Central memory CD4-positive, alpha-beta T cell (primary cell): ENCODE results near the gene CASKIN1.

ENCODE experiments used
- DNase-seq: peaks from one replicate; pipeline ENCODE4 v3.0.0; 2022

Gene CASKIN1

DNA sequence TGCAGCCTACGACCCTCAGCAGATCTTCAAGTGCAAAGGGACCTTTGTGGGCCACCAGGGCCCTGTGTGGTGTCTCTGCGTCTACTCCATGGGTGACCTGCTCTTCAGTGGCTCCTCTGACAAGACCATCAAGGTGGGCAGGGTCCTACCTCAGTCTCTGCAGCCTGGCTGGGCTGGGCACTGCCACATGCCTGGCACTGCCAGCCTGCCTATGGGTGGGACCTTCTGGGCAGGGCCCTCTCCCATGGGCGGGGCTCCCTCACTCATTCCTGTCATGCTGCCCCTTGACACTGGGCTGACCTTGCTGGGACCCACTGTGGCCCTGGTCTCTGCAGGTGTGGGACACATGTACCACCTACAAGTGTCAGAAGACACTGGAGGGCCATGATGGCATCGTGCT lies 22.5 kb downstream of the CASKIN1 start:
- DNase-seq = no peak

DNA sequence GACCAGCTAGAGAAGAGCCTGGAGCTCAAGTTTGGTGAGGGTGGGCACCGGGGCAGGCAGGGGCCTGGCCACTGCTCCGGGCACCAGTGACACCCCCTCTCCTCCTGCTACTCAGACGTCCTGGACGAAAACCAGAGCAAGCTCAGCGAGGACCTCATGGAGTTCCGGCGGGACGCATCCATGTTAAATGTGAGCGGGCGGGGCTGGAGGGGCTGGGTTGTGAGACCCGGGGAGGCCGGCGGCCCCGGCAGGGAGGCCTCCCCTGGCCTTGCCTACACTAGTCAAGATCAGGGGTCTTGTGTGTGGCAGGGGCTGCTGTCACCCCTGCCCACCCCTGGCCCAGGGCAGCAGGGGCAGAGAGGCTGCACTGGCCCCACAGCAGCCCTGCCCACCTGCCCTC lies 23.0 kb downstream of the CASKIN1 start:
- no peak for DNase-seq

DNA sequence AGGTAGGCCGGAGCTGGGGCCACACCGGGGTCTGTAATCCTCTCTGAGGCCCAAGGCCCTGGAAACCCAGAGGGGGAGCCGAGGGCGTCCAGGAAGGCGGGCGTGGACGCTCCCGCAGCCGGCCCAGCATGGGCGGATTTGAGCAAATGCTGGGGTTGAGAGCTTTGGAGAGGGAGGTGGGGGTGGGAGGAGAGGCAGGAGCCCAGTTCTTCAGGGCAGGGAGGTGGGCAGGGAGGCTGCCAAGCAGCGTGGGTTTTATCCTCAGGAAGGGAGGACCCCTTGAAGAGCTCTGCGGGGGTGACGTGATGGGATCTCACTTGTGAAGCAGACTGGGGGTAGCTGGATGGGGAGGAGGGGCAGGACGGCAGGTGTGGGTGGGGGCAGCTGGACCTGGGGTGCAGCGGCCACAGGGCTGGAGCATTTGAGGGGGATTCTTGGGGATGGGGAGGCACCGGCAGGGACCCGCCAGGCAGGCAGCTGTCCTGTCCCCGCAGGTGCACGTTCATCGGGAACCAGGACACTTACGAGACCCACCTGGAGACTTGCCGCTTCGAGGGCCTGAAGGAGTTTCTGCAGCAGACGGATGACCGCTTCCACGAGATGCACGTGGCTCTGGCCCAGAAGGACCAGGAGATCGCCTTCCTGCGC lies 23.6 kb downstream of the CASKIN1 start:
- no peak for DNase-seq

DNA sequence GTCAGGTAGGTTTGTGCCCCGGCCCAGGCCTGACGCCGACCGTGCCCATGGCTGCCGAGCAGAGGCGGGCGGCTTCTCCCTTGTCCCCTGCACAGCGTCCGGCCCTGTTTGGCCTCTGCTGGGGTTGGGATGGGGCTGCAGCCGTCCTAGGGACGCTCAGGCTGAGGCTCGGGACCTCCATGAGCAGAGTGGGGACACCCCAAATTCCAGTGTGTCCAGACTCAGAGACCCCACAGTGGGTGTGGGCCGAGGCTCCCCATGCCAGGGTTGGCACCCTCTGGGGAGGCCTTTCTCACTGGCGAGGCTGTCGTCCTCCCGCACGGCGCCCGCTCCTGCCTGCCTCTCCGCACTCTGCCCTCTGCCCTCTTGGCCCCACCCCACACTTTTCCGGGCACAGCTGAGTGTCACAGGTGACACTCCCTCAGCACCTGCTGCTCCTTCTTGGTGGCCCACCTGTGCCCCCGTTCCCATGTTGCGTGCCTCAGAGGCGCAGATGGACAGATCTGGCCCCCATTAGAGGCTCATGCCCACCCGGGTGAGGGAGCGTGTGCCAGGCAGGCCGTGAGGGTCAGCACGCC lies 24.7 kb downstream of the CASKIN1 start:
- DNase-seq = no peak

DNA sequence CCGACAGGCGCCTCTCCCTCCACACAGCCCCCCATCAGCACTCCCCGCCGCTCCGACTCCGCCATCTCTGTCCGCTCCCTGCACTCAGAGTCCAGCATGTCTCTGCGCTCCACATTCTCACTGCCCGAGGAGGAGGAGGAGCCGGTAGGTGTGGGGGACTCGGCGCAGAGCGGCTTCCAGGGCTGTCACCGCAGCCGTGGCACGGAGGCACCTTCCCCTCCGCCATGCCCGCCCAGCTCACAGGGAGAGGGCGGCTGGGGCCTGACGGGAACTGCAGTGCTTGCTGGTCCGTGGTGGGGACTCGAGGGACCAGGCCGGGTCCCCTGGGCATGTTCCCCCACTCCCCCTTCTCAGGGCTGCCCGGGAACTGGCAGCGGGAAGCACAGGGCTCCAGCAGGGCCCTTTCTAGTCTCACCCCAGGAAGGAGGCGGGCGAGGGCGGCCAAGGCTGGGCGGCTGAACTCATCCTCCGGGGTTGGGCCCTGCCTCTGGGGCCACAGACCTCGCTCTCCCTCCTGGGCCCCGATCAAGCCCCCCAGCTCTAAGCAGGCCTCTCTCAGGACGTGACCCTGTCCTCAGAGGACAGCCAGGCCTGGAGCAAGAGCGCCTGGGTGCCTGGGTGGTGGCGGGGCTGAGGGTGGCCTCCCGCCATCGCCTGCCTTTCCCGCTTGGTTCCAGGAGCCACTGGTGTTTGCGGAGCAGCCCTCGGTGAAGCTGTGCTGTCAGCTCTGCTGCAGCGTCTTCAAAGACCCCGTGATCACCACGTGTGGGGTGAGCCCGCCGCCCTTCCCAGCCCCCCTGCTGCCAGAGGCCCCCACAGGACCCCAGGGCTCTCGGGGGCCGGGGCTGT lies 25.6 kb downstream of the CASKIN1 start:
- no peak for DNase-seq

DNA sequence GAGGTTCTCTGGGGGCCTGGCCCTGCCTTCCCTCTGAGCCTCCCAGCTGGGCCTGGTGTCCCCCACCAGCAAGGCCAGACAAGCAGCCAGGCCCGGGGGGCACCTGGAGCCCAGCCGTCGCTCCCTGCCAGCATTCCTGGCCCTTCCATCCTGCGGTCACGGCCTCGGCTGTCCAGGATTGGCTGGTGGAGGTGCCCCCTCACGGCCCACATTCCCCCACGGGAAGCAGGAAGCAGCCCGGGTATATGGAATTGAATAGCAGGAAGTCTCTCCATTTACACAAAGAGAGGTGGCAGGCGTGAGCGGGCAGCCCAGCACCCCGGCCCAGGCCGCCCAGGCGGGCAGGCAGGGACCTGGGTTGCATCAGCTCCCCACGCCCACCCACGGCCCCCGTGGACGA lies 26.3 kb downstream of the CASKIN1 start:
- DNase-seq = no peak

DNA sequence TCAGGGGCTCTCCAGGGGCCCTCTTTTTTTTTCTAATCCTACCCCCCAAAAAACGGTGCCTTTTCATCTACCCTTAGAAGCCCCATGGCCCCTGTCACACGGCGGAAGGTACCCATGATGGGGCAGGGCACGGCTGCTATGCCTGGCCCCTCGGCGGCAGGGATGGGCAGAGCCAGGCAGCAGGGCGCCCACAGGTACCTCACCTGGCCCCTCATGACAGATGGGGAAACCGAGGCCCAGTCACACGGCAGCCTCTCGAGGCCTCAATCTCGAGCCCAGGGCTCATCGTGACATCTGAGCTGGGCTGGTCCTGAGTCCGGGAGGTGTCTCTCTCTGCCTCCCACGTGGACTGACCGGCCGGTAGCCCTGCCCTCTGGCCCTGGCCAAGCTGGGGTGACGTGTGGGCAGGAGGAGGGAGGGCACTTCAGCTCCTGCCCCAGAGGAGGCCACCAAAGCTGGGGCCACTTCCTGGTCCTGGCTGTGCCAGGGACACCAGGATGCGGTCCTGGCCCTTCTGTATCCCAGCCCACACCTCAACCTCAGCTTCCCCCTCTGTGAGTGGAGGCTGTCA lies 29.3 kb downstream of the CASKIN1 start:
- DNase-seq = no peak

DNA sequence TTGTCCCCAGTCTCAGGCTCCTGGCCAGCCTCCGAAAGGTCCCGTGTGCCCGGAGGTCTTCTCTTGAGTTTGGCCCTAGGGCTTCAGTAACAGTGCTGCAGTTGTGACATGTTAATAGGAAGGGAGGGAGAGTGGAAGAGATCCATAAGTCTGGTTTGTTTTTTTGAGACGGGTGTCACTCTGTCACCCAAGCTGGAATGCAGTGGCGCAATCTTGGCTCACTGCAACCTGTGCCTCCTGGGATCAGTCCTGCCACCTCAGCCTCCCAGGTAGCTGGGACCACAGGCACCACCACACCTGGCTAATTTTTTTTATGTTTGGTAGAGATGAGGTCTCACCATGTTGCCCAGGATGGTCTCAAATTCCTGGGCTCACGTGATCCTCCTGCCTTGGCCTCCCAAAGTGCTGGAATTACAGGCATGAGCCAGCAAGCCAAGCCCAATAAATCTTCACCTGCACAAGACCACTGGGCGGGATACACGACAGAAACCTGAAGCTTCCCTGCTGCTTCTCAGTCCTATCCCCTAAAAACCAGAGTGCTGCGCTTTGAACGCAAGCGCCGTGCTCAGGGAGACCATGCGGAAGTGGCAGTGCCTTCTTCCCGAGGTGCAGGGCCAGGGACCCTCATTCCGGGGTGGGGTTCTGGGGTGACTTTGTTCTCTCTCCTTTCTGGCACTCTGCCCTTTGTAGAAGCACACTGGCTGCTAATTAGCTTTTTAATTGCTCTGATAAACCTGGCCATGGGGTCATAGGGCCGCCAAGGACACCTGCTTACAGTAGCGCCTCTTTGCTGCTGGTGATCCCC lies 29.9 kb downstream of the CASKIN1 start:
- no peak for DNase-seq

DNA sequence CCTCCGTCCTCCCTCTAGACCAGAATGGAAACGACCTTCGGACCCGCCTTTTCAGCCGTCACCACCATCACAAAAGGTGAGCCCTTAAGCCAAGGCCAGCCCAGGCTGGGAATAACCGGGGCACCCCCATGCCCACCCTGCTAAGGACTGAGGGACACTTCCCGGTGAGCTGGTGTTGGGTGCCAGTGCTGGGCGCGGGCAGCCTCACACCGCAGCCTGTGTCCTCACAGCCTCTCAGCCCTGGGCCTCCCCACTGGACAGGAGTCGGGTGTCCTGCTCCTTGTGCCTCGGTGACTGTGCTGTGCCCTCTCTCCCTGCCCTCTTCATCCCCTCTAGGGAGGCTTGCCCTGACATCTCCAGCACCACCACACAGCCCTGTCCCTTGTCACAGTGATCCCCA lies 30.5 kb downstream of the CASKIN1 start:
- no peak for DNase-seq

DNA sequence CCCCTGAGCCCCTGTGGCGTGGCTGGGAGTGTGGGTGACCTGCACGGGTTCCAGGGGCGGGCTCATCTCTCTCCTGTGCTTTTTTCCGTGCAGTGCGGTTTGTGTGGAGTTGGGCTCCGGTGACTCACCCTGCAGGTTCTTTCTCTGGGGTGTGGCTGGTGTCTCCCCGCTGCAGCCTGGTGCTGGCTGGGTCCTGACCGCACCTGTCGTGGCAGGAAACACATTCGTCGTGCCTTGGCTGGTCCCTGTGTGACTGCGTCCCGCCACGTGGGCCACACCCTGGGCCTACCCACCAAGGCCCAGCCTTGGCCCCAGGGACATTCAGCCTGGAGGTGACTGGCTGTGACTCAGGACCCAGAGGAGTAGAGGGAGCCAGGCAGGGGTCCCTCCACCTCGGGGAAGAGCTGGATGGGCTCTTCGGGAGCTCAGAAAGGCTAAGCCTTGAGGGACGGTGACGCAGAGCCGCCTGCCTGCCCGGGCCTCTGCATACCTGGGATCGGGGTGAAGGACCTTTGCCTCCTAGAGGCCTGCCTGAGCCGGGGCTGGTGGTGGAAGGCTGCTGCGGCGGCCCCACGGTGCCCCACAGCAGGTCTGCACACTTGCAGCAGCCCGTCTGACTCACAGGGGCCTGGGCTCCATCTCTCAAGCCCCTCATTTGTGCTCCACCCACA lies 33.1 kb downstream of the CASKIN1 start:
- peak; percentile 50 for DNase-seq

DNA sequence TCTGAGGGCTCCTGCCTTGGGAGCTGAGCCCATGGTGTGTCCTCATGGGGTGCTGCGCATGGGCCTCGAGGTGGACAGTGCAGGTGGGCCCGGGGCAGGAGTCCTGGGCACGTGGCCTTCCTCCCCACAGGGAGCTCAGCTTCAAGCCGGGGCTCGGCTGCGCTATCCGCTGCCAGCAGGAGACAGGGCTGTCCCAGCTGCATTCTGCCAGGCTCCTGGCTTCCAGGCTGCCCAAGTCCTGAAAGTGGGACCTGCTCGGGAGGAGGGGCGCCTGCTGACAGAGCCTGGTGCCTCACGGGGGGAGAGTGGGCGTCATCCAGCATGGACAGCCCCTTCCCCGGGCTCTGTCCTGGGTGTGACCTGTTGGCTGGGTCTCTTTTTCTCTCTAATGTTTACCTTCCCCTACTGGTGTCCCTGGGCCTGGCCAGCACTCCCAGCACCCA lies 33.7 kb downstream of the CASKIN1 start:
- DNase-seq = no peak

DNA sequence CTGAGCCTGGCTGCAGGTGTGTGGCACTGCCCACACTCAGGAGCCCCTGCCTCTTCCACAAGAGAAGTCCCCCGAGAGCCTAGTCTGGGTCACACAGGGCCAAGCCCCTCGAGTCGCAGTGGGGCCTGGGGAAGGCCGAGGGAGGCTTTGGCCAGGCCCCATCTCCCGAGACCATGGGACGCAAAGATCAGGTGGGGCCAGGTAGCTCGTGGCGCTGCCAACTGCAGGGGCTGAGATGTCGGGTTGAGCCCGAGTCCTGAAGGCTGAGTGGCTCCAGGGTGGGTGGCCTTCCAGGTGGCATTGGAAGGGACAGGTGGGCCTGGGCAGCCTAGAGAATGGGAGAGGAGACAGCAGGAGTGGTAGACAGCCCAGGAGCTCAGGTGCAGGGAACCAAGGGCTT lies 34.5 kb downstream of the CASKIN1 start:
- DNase-seq = no peak

DNA sequence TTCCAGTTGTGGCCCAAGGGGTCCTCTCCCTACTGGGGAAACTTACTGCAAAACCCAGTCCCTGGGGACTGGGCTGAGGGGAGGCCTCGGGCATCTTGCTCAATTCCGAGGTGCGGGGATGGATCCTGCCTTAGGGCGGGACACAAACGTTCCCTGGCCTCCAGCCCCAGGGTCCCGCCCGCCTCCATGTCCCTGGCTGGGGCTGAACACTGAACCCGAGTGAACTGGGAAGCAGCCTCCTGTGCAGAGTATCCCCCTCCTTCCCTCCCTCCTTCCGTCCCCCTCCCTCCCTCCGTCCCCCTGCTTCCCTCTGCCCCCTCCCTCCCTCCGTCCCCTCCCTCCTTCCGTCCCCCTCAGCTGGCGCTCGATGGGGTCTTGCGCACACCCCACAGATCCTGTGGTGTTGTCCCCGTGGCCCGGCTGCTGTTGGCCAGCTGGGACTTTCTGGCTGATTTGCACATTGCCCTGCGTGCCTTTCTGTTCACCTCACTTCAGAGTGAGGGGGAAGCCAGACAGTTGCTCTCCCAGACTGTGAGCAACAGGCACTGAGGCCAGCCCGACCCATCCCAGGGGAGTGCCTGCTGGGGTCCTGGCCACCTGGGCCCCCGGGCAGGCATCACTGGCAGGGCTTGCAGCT lies 35.4 kb downstream of the CASKIN1 start:
- no peak for DNase-seq

DNA sequence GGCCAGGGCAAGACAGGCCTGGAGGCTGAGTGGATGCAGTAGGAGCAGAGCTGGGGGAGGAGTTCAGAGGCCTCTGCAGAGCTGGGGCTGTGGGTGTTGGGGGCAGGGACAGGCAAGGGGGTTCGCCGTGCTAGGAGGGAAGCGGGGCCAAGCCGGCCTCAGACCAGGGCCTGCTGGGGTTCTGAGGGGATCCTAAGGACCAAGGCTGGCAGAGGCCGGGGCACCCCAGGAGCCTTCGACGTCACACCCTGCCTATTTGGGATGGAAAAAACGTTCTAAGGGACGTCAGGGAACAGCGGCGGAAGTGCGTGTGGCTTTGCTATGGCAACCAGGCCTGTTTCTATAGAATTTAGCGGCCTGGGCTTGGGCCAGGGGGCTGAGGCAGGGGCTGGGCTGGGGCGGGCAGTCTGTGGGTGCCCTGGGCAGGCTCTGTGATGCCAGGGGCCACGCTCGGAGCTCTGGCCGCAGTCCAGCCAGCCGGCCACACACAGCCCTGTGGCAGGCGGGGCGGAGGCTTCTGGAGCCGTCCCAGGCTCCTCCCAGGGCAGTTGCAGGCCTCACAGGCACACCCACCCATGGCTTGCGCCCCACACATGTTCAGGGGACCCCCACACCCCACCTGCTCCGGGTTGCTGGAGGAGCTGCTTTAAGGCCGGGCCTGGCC lies 37.1 kb downstream of the CASKIN1 start:
- DNase-seq = no peak

DNA sequence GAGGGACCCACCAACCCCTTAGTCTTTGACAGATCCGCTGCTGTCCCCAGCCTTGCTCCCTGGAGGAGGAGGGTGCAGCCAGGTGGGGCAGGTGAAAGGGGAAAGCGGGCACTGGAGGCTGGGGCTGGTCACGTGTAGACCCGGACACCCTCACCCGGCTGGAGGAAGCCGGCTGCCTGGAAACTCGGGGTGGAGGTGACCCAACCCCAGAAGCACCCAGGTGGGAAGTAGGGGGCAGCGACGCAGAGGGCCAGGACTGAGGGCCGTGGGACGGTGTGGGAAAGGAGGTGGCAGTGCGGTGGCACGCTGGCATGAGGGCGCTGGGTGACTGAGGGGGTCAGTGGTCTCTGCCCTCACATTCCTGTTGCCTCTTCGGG lies 38.2 kb downstream of the CASKIN1 start:
- no peak for DNase-seq

DNA sequence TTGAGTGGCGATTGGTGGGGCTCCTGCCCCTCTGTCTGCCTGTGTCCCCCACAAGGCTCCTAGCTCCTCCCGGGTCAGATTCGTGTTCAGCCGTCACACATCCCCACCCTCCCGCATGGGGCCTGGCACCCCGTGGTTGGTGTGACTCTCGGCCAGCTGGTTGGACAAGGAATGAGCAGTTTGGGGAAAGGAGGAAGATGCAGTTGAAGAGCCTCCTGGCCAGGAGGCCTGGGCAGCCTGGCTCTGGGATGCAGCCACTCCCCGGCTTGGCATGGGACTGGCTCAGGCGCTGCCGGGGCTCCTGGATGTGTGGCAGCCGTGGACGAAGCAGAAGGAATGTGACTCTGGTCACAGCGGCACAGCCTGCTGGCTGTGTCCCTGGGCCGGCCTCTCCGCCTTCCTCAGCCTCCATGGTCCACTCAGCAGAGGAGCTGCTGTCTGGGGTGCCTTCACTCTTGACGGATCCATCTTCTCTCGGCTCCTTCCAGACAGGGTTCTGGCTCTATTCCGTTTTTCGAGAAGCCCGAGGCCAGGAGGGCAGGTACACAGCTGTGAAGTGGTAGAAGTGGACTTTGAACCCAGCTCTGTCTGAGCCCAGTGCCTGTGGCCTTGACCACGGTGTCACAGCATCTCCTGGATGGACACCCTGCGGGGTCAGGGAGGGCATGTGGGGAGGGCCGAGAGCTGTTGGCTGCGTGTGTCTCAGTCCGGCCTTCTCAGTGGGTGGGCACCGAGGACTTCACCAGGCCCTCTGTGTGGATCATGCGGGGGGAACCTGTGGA lies 38.7 kb downstream of the CASKIN1 start:
- no peak for DNase-seq

DNA sequence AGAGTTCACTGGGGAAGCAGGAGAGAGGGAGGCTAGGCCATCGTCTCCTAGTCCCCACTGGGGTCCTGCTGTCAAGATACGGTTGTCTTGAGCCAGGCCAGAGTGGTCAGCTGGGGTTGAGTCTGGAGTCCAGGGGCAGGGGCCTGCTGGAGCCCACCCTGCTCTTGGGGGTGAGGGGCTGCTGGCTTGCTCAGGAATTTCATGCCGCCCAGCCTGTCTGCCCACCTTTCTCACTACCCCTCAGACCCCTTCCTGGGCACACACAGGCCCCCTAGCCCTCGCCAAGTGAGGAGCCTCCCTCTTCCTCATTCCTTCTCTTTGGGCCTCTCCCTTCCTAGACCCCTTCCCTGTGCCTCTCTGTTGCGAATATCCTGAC lies 39.6 kb downstream of the CASKIN1 start:
- no peak for DNase-seq

DNA sequence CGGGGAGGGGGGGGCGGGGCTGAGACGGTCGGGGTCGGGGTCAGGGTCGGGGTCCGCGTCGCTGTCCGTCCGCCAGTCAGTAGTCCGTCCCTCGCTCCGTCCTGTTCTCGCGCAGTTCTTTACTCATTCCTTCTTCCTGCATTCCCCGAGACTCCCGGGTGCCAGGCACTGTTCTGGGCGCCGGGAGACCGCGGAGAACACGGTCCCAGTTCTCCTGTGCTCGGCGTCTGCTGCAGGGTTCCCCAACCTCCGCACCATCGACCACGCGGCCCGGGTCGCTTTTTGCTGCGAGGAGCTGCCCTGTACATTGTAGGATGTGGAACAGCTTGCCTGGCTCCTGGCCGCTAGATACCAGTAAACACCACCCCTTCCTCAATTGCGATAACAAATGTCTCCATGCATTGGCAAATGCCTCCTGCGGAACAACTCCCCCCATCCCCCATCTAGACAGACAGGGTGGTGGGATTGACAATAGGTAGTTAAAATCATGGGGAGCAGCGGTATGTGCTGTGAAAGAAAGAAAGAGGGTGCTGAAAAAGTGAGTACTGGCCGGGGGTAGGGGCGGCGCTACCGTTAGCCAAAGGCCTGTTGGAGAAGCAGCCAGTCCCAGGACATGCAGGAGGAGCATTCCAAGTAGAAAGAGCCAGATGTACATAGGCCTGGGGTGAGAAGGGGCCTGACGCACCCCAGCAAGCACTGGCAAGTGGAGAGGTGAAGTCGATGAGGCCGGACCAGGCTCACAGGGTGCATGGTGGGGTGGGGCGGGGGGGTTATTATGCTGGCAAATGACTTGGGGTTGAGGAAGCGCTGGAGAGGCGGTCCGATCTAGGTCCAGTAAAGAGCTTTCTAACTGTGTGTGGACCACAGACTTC lies 40.2 kb downstream of the CASKIN1 start:
- DNase-seq = no peak
